IPS-18c (cell line): ENCODE data around the gene NSRP1.

Experiments
- H3K4me3 ChIP-seq: 2 replicates; pipeline ENCODE4 v1.7.0; 2013; ENCODE audit warnings: low read depth, mild to moderate bottlenecking, low read length, moderate library complexity; ENCODE audit not compliant: insufficient read depth
- H3K9me3 ChIP-seq: one replicate; pipeline ENCODE4 v1.6.1; 2013; ENCODE audit warnings: mild to moderate bottlenecking, low read length, moderate library complexity; ENCODE audit not compliant: control insufficient read depth, insufficient read depth

Gene NSRP1

DNA sequence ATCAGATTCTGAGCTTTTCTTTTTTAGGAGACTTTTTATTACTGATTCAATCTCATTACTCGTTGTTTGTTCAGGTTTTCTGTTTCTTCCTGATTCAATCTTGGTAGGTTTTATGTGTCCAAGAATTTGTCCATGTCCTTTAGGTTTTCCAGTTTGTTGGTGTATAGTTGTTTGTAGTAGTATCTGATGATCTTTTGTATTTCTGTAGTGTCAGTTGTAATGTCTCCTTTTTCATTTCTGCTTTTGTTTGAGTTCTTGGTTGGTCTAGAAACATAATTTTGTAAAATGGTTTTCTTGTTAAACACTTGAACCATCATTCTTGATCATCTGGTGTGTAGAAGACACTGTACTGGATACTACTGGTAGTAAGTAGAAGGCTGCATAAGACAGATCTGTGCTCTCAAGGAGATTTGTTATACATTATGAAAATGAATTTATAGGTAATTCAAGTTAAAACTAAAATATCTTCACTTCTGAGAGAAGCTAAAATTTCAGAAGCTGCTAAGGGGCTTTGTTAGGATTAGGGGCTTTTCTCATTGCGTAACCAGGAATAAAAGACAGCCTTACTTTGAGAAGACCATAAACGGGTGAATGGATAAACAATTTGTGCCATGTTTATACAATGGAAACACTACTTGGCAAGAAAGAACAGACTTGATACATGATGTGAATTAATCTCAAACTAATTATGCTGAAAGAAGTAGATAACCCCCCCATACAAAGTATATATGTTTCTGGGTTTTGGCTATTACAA is 44.0 kb downstream of the NSRP1 start:
- Histone ChIP-seq H3K4me3 (no peak overlapping the region), H3K9me3 (peaks cover 2% of the 10 kb centered on the region)

DNA sequence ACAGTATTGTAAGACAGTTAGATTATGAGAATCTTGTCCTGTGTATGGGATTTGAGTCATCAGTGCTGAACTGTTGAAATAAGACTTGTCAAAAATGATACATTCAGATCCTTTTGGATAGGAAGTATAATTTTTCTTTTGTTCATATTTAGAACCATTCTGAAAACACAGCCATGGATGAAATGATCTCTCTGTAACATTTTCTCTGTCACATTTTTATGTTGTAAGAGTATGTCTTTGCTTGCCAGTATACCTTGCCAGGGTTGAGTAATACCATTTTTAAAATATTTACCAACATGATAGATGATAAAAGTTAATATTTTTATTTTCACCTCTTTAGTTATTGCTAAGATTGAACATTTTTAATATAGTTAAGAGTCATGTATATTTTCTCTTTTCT is 45.0 kb downstream of the NSRP1 start:
- Histone ChIP-seq H3K4me3 (no peak overlapping the region), H3K9me3 (peaks cover 2% of the 10 kb centered on the region)

DNA sequence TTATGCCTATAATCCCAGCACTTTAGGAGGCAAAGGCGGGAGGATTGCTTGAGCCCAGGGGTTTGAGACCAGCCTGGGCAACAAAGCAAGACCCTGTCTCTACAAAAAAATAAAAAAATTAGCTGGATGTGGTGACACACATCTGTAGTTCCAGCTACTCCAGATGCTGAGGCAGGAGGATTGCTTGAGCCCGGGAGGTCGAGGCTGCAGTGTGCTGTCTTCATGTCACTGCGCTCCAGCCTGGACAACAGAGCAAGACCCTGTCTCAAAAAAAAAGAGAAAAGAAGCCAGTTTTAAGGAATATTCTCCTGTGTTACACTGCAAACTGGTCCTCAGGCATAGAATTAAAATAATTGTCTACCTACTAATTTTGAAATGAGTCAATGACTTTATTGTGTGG is 47.9 kb downstream of the NSRP1 start:
- Histone ChIP-seq H3K4me3 (no peak overlapping the region), H3K9me3 (peaks cover 2% of the 10 kb centered on the region)

DNA sequence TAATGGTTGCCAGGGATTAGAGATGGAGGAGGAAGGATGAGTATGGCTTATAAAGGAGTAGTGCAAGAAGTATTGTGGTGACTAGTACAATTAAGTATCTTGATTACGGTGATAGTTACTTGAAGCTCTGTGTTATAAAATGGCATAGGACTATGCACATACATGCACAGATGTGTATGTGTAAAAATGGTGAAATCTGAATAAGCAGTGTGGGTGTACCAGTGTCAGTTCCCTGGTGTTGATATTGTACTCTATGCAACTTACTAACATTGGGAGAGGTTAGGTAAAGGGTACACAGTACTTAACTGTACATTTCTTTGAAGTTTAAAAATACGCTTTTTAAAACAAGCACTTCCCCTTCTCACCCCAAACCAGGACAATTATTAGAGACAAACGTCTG is 48.5 kb downstream of the NSRP1 start:
- Histone ChIP-seq H3K4me3 (no peak overlapping the region), H3K9me3 (no peaks in the 10 kb centered on the region)

DNA sequence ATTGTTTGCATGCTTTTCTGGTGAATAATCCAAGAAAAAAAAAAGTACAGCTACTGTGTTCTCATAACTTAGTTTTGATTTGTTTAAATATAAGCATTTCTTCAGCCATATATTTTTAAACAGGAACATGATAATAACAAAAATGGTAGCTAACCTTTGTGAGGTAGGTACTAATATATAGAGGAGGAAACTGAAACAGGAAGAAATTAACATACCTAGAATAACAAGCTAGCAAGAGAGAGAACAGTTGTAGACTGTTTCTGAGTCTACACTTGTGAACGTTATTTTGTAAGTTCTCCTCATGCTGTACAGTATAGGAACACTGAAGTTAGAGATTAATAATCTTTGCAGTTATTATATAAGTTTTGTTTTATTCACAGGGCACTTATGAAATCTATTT is 49.3 kb downstream of the NSRP1 start:
- no peaks in the 10 kb centered on the region for H3K9me3 ChIP-seq
- H3K4me3 ChIP-seq = no peak overlapping the region

DNA sequence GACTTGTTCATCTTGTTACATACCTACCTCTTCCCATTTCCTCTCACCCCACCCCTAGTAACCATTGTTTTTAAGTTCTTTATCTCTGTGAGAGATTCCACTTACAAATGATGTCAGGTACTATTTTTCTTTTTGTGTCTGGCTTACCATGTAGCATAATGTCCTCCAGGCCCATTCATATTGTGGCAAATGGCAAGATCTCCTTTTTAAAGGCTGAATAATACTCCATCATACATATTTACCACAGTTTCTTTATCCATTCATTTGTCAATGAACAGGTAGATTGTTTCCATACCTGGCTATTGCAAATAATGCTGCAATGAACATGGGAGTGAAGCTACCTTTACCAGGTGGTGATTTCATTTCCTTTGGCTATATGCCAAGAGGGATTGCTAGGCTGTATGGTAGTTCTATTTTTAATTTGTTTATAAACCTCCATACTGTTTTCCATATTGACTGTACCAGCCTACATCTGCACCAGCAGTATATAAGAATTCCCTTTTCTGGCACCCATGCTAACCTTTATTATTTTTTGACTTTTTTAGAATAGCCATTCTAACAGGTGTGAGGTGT is 53.9 kb downstream of the NSRP1 start:
- Histone ChIP-seq H3K9me3 (no peaks in the 10 kb centered on the region), H3K4me3 (no peak overlapping the region)

DNA sequence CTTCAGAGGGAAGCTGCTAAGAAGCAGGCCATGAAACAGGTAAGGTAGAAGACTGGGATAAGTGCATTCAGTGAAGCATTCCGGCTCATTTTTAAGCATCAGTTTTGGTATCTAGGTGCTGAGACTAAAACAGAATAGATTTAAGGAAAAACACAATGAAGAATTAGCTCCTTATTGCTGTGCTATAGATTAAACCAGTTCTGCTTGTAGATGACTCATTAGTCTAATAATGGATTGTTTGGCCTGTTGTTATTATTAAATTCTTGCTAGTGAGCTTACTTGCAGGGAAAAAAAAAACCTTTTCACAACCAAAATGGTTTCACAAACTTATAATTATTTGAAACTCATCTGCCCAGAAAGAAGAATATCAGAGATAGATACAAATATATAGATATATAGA is 55.9 kb downstream of the NSRP1 start:
- Histone ChIP-seq H3K4me3 (no peak overlapping the region), H3K9me3 (no peaks in the 10 kb centered on the region)

DNA sequence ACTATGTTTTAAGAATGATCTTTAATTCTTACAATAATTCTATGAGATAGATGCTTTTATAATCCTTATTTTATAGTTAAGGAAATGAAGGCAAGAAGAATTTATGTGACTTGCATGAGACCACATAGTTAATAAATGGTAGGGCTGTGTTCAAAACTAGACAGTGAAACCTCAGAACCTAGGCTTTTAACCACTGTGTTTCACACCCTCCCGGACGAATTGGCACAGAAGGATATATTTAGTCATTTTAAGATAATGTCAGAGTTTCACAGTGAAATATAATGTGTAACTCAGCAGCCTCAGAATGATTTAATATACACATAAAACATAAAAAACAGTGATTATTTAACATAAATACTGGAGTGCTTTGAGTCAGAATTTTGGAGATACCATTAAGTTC is 57.0 kb downstream of the NSRP1 start:
- H3K4me3 ChIP-seq = no peak overlapping the region
- H3K9me3 ChIP-seq = no peaks in the 10 kb centered on the region

DNA sequence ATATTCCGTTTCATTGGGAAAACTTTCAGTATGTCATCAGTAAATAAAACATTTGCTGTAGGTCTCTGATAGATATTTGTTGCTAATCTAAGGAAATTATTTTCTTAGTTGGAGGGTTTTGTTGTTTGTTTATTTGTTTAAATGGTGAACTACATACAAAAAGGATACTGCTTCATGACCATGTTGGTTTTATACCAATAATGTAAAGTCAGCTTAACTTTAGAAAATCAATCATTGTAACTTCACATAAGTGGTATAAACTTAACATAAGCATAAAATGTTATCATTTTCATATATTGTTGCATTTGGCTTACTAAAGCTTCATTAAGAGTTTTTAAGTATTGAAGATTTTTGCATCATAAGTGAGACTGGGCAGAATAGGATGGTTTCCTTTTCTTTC is 57.9 kb downstream of the NSRP1 start:
- H3K4me3 ChIP-seq = no peak overlapping the region
- no peaks in the 10 kb centered on the region for H3K9me3 ChIP-seq

DNA sequence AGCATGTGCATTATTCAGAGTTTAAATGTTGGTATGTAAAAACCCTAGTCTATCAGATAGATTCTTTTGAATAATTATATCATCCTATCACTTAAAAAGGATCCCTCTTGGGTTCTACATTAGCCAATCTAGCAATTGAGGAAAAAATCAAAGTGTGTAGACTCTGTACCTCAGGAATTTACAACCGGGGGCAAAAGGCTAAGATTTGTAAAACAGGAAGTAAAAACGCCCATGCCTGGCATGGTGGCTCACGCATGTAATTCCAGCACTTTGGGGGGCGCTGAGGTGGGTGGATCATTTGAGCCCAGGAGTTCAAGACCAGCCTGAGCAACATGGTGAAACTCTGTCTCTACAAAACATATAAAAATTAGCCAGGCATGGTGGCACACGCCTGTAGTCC is 60.2 kb downstream of the NSRP1 start:
- Histone ChIP-seq H3K9me3 (no peaks in the 10 kb centered on the region), H3K4me3 (no peak overlapping the region)

DNA sequence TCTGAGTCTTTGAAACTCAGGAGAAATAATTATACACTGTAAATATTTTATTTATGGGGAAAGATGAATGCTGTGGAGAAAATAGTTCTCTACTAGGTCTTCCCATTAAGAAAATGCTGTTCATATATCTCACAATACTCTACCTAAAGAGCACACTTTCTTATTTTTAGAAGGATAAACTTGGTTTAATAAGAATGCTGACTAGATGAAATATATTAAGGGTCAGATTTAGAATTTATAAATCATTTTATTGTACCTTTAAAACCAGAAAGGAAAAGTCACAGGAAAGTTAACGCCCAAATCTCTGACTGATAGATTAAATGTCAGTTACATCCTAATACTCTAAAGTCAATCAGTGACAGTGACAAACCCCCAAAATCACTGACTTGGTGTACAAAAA is 70.1 kb downstream of the NSRP1 start:
- no peaks in the 10 kb centered on the region for H3K9me3 ChIP-seq
- H3K4me3 ChIP-seq = no peak overlapping the region

DNA sequence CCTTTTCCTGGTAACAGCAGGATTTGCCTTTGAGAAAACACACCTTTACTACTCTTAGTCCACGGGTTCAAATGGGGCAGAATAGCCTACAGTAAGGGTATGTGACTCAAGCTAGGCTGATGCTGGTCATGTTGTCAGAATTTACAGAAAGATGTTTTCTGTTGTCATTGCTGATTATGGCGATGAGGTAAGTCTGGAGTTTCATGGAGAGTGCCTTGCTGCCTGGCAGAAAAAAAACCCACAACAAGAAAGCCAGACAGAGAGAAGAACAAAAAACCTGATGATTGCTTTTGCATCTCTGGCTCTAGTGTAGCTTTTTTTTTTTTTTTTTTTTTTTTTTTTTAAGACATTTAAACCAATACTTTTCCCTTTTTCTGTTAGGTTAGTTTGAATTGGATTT is 71.0 kb downstream of the NSRP1 start:
- Histone ChIP-seq H3K9me3 (no peaks in the 10 kb centered on the region), H3K4me3 (no peak overlapping the region)

DNA sequence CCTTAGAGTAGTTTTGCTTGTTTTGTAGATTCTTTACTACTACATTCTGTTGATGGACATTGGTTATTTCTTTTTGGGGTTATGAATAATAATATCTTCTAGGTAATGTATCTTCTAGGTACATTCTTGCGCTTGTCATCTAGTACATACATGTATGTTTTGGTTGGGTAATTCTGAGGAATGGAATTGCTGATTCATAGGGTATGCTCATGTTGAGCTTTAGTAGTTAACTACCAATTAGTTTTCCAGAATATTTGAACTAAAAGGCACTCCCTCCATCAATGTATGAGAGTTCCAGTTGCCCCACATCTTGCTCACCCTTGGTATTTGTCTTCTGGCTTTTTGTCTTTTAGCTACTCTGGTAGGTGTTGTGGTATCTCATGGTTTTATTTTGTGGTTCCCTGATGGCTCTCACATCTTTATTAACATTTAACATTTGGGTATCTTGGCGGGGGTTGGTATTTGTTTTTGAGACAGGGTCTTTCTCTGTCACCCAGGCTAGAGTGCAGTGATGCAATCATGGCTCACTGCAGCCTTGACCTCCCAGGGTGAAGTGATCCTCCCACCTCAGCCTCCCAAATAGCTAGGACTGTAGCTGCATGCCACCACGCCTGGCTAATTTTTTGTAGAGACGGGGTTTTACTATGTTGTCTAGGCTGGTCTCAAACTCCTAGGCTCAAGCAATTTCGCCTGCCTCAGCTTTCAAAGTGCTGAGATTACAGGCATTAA is 71.8 kb downstream of the NSRP1 start:
- no peaks in the 10 kb centered on the region for H3K9me3 ChIP-seq
- no peak overlapping the region for H3K4me3 ChIP-seq

DNA sequence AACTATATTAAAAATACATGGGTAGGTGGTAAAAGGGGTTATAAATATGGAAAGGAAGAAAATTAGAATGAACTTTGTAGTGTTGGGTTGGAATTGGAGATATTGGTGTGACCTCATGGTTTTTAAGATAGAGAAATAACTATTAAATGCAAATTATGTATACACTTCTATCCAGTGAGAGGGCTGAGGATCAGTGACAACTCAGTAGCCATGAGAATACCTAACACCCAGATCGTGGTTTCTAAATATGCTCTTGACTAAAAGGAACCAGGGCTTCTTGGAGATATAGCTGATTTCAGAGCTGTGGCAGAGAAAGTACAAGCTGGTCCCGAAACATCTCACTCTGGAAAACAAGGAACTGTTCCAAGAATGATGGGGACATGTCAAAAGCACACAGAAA is 74.5 kb downstream of the NSRP1 start:
- Histone ChIP-seq H3K4me3 (no peak overlapping the region), H3K9me3 (no peaks in the 10 kb centered on the region)

DNA sequence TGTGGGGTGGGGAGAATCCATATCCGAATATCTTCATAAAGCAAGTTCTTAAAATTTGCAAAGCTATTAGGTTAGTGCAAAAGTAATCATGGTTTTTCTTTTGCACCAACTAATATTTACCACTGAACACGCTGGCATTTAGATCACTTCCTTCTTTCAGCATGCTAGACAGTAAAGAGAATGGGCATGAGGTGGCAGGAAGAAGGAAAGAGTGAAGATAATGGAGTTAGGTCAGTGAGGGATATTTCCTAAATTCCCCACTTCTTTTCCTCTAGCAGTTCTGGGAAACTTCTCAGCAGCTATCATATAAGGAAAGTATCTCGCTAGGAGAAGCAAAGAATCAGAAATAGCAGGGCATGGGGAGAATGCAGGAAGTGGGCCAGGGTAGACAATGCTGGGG is 79.9 kb downstream of the NSRP1 start:
- no peaks in the 10 kb centered on the region for H3K9me3 ChIP-seq
- no peak overlapping the region for H3K4me3 ChIP-seq

DNA sequence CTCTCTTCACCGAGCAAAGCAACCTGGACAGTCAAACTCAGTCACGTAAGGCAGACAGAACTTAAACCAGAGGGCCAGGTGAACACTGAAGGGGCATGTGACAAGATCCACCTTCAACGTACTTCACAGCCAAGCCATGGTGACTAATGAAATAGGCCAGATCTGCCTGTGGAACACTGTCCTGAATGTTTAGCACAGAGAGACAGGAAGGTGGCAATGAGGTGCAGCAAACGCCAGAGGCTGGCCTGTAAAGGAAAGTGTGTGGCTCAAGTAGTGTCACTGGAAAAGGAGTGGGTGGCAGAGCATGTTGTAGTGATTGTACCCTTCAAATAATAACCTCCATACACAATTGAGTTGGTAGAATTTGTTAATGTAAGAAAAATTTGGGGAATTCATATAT is 80.8 kb downstream of the NSRP1 start:
- Histone ChIP-seq H3K9me3 (no peaks in the 10 kb centered on the region), H3K4me3 (no peak overlapping the region)

DNA sequence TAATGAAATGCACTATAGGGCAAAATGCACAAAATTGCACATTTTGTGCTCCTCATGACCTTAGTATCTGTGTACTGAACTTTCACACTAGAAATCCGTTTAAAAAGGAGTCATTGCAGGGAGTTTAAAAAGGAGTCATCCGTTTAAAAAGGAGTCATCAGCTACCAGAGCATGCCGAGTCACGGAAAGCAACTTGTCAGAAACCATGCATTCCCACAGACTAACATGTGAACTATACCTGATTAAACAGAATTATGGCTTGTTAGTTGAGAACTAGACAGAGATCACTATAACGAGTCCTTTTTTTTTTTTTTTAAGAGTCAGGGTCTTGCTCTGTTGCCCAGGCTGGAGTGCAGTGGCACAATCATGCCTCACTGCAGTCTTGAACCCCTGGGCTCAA is 83.0 kb downstream of the NSRP1 start:
- Histone ChIP-seq H3K4me3 (no peak overlapping the region), H3K9me3 (no peaks in the 10 kb centered on the region)

DNA sequence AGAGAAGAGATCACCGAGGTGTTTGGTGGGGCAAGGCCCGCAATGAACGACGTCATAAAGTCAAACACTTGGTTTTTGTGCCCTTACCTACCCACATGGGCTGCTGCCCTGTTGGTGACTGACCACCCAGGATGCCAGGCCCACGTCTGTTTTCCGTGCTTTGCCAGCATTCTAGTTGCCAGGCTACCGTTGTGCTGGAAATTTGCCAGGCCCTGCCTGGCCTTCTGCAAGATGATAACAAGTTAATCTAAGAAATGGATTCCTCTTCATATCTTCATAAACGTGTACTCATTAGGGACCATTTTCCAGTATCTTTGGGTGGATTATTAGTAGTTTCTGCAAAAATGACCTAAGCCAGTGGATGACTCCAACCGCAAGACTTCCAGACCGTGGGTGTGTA is 83.5 kb downstream of the NSRP1 start:
- Histone ChIP-seq H3K4me3 (no peak overlapping the region), H3K9me3 (no peaks in the 10 kb centered on the region)
